NCI-H345 treated with DMSO at 0.1 percent for 48 hours (cell line): Measurements from ENCODE around the gene CARD10.
"Not testable (repeated sequence)": the region's sequence is repeated elsewhere in the genome, so short reads cannot be mapped to it uniquely, and the experiment has no call there.

Experiments used
- DNase-seq: peaks from one replicate; lab custom pipeline; 2025; ENCODE audit not compliant: unreplicated experiment; lab: John Stamatoyannopoulos, UW

Gene CARD10

DNA sequence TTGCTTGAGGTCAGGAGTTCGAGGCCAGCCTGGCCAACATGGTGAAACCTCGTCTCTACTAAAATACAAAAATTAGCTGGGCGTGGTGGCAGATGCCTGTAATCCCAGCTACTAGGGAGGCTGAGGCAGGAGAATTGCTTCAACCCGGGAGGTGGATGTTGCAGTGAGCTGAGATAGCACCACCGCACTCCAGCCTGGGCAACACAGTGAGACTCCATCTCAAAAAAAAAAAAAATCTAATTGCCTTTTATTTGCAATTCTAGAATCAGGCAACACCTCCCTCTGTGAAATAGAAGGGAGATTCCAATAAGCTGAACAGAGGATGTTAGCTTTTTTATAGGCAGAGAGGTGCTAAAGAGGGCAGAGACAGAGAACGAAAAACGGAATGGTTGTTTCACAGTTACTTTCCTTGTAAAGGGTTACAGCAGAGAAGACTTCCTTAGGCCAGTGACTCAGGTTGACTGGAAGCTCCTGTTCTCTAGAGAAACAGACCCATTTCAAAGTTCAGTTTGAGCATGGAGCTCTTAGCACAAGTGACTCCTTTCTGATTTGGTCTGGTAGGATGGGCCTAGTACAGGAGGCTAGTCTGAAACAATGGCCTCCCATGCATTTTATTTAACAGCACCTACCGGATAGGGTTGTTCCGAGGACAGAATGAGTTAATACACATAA lies 8.0 kb upstream of the CARD10 start:
- DNase-seq: not testable (repeated sequence)

DNA sequence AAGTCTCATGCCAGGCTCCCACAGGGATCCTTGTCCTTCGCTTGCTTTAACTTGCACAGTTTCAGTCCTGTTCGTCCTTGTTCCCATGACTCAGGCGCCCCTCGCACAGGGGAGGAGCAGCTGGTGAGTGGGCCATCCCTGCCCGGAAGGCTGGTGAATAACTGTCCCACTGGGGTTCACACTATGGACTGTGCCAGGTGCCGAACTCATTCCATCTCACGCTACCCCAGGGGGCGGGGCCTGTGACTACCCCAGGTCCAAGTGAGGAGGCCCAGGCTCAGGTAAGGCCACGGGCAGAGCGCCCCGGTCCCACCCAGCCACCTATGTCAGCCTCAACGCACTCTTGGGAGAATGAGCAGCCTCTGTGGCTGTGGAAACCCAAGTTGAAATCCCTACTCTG lies 7.2 kb upstream of the CARD10 start:
- DNase-seq: no peak

DNA sequence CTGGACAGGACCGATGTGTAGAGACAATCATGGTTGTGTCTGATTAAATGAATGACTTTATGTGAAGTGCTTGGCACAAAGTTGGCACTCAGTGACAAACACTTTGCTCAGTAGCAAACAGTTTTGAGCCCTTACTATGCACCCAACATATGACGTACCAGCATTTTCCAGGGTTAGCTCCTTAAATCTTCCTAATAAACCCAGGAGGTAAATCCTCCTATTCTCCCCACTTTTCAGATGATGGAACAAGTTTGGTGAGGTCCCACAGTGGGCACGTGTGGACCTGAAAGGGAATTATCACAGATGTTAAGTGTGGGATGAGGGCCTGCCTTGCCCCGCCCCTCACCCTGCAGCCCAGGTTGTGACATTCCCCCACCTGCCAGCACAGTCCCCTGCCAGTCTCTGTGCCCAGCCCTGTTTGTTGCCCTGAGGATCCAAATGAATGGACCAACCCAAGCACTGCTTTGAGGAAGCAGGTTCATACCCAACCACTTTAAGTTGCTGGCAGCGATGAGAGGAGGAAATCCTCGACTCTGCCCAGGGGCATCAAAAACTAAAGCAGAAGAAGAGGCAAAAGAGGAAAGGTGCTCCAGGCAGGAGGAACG lies 6.6 kb upstream of the CARD10 start:
- DNase-seq: no peak

DNA sequence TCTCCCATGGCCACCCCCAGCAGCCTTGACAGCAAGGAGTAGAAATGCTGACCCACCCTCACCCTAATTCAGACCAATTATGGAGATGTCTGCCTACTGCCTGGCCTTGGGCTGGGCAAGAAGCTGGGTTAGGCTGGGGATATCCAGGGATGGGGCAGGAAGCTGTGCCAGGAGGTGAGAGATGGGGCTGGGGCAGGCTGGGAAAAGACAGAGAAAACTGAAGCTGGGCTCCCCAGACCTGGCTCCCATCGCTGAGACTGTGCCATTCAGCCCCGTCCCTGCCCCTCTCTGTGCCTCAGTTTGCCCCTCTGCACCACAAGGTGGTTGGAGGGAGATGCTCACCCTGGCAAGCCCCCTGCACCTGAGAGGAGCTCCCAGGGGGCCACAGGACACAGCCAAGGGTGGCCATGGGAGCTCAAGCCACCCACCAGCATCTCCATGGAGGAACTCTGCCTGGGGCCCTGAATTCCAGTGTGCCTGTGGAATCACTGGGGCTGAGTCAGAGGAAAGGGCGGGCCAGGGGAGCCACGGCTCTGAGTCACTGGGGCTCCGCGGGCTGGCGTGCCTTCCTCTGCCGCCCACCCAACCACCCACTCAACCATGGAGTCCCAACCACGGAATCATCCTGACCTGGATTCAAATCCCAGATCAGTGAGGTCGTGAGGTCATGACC lies 6.0 kb upstream of the CARD10 start:
- DNase-seq: no peak

DNA sequence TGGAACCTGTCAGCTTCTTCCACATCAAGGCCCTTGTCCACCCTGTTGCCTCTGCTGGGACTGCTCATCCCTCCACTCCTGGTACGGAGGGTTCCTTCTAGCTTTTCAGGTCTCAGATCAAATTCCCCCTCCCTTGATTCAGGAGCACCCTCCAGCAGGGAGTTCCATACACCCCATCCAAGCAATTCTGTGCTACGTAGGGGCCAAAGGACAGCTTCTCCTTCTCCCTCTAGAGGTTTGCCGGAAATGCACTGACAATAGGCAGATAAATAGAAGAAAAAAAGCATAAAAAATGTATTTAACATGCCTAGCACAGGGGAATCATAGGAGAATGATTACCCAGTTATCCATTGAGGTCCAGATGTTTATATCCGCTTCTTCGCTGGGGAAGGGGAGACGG lies 3.3 kb upstream of the CARD10 start:
- DNase-seq: no peak

DNA sequence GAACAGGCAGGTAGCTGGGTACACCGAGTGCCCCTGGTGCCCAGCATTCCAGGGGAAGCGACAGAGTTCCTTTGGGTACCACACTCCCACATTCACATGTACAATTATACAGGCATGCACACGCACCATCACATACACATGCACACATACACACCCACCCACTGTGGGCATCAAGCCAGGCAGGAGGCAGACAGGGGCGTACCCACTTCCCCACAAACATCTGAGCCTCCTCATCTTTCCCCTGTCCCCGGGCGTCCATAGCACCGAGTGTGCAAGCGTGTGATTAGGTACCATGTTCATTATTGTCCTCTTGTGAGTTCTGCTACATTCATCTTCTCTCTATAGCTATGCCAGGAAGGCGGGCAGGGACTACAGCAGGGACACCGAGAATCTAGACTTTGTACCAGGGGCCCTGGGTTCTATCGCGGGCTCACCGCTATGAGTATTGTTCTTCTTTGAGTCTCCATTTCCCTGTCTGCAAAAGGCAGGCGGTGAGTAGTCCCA lies 2.1 kb upstream of the CARD10 start:
- no peak for DNase-seq

DNA sequence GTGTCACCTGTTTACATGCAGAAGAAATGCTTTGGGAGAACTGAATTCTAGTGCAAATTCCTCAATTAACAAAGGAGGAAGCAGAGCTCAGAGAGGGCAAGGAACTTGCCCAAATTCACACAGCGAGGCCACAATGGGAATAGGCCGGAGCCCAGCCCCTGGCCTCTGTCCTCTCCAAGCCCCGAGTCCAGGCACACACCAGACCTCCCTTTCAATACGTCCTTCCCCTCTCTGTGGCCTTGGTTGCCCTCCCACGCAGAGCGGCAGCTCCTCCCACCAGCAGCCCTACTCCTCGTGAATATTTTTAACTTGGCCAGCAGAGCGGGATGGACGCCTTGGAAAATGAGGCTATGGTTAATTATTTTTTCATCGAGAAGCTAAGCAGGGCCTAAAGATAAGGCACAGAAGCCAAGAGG lies 1.6 kb upstream of the CARD10 start:
- DNase-seq: no peak

DNA sequence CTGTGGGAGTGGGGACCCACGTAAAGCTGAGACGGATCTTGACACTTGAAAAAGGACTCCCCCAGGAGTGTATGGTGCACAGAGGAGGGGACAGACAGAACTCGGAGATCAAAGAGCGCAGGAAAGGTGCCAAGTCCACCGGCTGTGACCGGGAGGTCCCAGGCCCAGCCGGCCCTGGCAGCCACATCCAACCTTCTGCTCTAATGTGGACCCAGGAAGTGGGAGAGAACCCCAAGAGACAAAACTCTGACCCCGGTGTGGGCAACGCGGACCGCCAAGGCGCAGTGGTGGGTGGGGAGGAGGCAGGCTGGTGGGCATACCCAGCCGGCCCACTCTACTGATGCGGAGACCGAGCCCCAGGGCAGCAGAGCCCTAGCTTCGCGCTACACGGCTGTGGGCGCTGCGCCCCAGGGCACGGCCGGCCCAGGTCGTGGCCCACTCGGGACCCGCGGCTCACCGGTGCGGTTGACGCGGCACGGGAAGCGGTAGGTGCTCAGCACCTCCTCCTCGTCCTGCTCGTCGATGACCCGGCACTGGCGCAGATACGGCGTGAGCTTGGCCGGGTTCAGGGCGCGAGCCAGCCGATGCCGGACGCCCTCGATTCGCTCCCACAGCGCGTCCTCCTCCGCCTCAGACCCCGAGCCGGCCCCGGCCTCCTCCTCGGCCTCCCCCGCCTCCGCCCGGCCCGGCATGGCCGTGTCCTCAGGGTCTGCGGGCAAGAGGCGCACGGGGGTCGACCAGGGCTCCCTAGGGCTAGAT lies 527 bp downstream of the CARD10 start:
- no peak for DNase-seq

DNA sequence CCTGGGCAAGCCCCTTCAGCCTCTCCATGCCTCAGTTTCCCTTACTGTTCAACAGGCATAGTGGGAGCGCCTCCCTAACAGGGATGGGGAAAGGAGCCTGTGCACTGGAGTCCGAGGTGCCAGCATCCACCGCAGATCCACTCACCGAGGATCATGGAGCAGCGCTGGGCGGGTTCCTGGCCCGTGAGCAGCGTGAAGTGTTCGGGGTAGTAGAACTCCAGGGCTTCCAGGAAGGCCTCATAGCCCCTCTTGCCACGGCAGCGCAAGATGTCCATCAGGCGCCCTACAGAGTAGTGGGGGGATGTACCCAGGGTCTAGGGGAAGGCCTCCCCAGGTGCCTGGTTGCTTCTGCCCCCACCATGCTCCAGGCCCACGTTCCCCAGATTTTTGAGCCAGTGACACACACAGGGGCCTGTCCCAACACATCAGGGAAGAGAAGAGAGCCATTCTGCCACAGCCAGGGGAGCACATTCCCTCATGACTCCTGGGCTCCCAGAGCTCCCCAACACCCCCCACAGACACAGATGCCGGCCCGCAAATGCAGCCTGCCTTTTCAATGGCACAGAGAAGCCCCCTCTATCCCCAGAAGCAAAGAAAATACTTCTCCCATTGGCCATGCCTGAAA lies 1.3 kb downstream of the CARD10 start:
- no peak for DNase-seq

DNA sequence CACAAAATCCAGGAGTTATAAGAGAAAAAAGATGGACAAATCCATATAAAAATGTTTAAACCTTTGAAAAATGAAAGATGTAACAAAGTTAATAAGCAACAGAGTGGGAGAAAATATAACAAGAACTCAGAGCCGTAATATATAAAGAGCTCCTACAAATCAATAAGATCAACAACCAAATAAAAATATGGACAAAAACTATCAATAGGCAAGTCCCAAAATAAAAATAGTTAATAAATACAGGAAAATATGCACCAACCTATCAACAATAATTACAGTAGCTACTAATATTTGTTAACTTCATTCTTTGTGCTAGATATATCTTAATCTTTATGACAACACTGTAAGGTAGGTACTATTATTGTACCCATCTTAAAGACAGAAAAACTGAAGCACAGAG lies 2.8 kb downstream of the CARD10 start:
- DNase-seq: no peak

DNA sequence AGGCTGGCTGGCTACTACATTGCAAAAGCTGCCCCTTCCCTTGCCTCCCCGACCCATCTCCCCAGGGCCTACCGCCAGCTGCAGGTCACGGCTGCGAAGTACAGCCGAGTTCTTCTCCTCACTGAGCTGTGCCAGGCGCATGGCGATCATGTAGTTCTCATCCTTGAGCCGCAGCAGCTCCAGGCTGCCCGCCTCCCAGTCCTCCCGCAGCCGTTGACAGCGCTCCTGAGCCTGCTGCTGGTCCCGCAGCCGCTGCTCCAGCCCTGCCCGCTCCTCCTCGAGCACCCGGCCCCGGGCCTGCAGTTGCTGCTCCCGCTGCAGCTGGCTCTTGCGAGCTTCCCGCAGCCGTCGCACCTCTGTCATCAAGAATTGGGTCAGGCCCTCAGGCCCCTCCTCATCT lies 3.3 kb downstream of the CARD10 start:
- no peak for DNase-seq

DNA sequence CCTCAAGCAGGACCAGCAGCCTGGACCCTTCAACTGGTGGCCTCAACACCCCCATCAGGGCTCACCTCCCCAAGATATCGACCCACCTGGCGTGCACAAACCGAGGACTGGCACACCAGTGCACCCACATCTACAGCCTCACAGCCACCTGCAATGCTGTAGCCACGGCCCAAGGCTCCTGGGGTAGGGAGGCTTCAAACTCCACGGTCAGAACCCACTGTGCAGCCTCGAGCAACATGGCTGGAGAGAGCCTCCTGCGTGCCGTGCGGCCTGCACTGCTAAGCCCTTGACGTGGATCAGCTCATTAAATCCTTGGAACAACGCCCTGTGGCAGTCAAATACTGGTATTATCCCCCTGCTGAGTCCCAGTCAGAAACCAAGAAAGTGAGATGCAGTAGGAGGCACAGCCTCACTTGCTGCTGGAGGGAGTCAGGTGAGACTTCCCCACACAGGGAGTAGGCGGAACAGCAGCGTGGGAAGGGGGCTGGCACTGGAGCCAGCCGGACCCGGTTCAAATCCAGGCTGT lies 4.6 kb downstream of the CARD10 start:
- no peak for DNase-seq

DNA sequence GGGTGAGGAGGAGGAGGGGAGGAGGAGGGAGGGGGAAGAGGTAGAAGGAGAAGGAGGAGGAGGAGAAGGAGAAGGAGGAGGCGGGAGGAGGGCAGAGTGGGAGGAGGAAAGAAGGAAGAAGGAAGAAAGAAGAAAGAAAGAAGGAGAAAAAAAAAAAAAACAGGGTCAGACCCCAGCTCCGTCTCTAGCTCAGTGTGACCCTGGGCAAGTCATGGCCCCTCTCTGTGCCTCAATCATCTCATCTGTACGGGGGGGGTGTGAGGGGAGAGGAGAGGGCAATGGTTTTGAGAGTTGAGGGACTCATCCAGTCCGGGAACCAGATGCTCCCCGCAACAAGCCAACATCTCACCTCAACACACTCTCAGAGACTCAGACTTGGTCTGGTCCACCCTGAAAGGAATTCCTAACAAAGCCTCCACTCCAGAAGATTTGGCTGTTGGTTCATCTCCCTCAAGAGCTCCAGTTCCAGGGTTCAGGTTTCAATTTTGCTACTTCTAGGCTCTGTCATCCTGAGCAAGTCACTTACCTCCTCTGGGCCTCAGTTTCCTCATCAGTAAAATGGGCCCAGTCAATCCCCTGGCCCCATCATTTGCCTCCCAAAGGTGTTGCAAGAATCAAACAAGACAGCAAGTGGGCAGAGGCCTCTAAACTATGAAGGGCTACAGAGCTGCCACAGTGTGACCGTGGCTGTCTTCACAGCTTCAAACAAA lies 7.7 kb downstream of the CARD10 start:
- no peak for DNase-seq

DNA sequence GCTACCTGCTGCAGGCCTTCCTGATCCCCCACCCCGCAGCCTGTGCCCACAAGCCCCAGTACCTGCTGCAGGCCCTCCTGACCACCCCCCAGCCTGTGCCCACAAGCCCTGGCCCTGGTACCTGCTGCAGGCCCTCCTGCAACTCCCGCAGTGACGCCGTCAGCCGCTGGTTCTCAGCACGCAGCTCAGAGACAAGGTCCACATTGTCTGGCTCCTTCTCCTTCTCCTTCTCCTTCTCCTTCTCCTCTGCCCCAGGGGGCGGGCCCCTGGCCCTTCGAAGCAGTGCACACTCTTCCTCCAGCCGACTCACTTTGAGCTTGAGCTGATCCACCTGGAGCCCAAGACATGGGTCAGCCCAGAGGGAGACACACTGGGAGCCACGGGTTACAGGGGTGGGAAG lies 9.1 kb downstream of the CARD10 start:
- no peak for DNase-seq

DNA sequence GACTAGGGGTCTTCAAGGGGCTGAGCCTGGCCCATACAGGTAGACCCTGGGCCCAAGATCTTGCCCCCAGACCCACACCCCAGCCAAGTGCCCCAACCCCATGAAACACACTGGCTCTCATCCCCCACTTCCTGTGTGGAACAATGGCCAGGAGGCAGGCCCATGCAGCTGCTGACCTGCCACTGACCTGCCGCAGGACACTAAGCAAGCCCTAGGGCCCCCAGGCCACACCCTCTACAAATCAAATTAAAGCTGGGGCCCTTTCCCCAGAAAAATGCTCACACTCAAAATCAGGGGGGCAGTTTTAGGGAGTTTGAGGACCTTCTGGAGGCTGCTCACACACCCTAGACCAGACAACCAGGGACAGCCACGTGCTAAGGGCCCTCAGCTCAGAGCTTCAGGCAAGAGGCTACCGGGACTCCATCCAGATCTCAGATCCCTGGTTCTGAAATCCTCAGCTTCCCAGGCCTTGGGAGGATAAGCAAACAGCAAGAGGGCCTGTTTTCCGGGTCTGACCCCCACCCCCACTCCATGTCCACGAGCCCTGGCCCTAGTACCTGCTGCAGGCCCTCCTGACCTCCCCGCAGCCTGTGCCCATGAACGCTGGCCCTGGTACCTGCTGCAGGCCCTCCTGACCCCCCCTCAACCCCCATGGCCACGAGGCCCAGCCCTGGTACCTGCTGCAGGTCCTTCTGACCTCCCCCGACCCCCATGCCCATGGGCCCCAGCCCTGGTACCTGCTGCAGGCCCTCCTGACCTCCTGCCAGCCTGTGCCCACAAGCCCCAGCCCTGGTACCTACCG lies 10.0 kb downstream of the CARD10 start:
- DNase-seq: no peak

DNA sequence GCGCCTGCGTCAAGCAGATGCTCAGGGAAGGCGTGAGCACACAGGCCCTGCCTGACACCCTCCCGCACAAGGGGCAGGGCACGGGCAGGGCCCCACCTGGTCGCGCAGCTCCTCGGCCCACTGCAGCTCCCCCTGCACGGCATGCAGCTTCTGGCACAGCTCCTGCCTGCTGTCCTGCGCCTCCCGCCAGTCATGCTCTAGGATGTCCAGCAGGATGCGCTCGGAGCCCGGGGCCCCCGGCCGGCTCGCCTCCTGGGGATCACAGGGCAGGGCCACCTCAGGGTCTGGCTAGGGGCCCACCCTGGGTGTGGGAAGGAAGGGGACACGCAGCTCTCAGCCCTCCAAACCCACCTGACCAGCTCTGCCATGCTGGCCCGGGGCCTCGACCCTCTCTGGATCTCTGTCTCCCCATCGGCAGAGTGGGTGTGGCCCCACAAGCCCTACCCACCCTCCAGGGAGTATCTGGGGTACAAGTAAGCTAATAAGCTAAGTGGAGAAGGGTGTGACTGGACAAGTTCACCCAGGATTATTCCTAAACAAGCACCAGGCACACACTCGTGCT lies 10.7 kb downstream of the CARD10 start:
- DNase-seq: no peak

DNA sequence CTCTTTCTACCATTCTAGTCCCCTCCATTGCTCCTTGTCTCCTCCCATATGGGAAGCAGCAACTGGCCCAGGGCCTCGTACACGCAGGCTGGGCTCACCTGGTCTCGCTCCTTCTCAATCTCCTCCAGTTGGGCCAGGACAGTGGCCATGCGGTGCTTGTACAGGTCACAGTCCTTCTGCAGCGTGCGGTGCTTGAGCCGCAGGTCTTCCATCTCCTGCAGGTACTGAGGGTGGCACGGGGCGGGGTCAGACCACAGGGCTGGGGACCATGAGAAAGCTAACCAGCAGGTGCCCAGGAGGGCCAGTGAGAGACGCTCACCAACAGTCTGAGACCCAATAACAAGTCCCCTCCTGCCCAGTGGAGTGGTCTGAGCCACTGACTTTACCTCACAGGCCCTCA lies 11.5 kb downstream of the CARD10 start:
- no peak for DNase-seq

DNA sequence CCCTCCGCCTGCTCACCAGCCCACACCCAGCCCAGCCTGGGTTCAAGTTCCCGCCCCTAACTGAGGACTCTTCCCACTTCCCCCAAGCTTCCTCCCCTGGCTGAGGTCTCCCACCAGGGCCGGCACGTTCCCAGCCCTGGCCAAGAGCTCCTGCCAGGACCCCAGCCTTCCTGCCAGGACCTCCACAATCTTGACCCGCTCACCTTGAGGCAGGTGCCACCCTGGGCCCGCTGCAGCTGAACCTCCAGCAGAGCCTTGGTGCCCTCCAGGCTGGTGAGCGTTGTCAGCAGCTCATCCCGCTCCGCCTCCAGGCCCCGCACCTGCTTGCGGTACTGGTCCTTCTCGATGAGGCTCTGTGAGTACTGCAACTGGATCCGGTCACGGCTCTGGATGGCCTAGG lies 13.2 kb downstream of the CARD10 start:
- DNase-seq: no peak

DNA sequence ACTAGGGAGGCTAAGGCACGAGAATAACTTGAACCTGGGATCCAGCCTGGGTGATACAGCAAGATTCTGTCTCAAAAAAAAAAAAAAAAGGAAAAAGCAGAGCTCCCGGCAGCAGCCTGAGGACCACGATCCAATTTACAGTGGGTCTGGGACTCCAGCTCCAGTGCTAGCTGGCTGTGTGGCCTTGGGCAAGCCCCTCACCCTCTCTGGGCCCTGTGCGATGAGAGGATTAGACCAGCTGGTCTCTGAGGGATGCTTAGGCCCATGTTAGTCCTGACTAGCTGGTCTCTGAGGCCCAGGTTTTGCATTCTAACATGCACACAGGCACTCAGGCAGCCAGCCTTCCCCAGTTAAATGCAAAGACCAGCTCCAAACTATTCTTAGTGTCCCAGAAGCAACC lies 13.7 kb downstream of the CARD10 start:
- no peak for DNase-seq
